ENCODE measurements around the gene MAPKAPK5.
"Not testable (repeated sequence)": the region's sequence is repeated elsewhere in the genome, so short reads cannot be mapped to it uniquely, and the experiment has no call there.

The MAPKAPK5 gene

GRCh38 chr12:111886662-111887545, 44.9 kb downstream of the MAPKAPK5 start:
- DNase-seq (ENCODE audit: low read depth) = no peak

- DNase-seq (ENCODE audit: low read depth) = no peak
Measured at GRCh38 chr12:111887926-111888745, 46.1 kb downstream of the MAPKAPK5 start.

DNA sequence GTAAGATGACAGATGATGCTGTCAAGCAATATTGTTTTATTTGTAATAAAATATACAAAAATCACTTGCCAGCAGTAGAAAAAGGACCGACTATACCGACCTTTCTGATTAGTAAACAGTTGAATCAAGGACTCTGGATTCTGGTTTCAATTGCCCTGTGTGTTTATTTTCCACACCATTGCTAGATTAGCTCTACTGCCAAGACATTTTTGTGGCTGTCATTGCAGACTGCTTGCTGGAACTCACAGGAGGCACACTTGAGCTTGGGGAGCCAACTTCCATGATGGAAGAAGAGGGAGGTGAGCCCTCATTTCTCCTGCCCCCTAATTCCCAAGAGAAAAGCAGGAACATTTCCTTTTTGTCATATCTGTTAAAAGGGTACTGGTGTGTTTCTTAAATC, 51.3 kb downstream of the MAPKAPK5 start:
- DNase-seq (ENCODE audit: low read depth) = no peak

- no peak for DNase-seq (ENCODE audit: low read depth)
Measured at GRCh38 chr12:111894556-111894955, 52.5 kb downstream of the MAPKAPK5 start.

DNA sequence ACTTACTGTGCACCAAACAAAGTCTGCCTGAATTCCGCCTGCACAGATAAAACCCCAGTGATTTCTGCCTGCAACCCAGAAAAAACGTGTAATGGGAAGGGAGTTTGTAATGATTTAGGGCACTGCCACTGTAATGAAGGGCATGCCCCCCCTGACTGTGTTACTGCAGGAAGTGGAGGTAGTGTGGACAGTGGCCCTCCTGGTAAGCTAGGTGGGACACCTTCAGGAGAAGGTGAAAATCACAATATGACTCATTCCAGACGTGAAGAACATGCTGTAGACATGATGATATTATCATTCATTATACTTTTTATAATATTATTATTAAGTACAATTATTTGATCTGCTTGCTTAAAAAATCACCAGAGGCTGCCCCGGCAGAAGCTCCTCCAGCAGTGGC, 59.2 kb downstream of the MAPKAPK5 start:
- DNase-seq (ENCODE audit: low read depth) = no peak

- no peak for DNase-seq (ENCODE audit: low read depth)
Measured at GRCh38 chr12:111904446-111904975, 62.5 kb downstream of the MAPKAPK5 start.

- DNase-seq (ENCODE audit: low read depth) = no peak
Measured at GRCh38 chr12:111905502-111905901, 63.5 kb downstream of the MAPKAPK5 start.

GRCh38 chr12:111907740-111908139, 65.7 kb downstream of the MAPKAPK5 start:
- no peak for DNase-seq (ENCODE audit: low read depth)

DNA sequence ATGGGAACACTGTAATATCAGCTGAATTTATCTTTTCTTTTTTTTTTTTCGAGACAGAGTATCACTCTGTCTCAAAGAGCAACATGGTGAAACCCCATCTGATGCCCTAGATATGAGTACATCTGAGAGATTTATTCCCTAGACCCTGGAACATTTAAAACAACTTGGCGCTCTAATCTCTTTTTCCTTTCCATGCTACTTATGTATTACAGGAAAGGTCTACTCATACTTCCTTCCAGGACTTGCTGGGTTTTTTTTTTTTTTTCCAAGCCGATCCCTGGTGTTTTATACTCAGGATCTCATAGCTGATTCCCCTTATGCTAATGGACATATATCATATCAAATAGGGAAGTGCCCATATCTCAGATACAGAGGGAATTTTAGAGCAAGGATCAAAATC, 83.1 kb downstream of the MAPKAPK5 start:
- DNase-seq (ENCODE audit: low read depth) = no peak

- DNase-seq (ENCODE audit: low read depth) = no peak
Measured at GRCh38 chr12:111926631-111927030, 84.6 kb downstream of the MAPKAPK5 start.

- no peak for DNase-seq (ENCODE audit: low read depth)
Measured at GRCh38 chr12:111927346-111927745, 85.3 kb downstream of the MAPKAPK5 start.

DNA sequence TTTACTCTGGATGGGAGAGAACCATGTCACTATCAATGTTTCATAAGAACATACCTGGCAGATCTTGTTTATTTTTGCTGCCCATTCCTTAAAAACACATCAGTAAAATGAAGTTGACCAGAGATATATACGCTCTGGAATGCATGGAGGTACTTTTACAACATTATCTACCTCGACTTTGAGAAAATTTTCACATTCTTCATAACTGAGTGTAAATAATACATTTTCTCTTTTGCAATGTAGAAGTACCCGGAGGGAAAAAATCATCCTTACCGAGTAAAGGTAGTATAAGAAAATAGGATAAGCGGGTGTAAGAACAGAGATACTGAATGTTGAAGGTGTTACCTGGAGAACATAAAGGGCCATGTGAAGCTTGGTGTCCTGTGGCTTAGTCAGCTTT, 90.2 kb downstream of the MAPKAPK5 start:
- DNase-seq (ENCODE audit: low read depth) = no peak

GRCh38 chr12:111936869-111937268, 94.8 kb downstream of the MAPKAPK5 start:
- DNase-seq (ENCODE audit: low read depth) = no peak

- peak; percentile 8 for DNase-seq (ENCODE audit: low read depth)
Measured at GRCh38 chr12:111937429-111937828, 95.4 kb downstream of the MAPKAPK5 start.

DNA sequence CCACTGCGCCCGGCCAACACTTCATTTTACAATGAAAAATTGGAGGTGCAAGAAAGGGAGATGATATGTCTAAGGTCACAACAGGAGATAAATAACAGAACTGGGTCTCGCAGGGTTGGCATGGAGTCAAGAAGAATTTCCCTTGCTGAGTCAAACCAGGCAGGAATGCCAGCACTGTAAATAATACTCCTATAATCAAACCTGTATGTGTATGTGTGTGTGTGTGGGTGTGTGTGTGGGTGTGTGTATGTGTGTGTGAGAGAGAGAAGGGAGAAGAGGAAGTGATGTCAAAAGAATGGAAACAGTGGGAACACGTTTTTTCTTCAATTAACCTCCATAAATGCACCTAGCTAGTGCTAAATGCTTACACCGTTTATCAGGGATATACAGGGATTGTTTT, 100.5 kb downstream of the MAPKAPK5 start:
- peak; percentile 32 for DNase-seq (ENCODE audit: low read depth)

DNA sequence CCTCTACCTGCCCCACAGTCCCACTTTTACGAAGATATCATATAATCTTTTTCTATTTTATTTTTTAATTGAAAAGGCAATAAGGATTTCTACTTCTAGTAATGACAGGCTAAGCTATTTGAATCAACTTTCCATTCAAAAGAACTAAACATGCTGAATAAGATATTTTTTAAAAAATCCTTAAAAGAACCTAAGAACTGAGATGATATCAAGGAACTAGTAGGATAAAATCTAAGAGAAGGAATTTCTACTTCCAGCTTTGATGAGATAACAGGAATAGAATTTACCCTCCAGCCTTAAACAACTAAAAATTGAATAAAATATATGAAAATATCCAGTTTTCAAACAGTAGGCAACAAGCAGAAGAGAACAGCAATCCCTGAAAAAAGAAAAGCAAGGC, 101.9 kb downstream of the MAPKAPK5 start:
- DNase-seq (ENCODE audit: low read depth) = no peak

DNA sequence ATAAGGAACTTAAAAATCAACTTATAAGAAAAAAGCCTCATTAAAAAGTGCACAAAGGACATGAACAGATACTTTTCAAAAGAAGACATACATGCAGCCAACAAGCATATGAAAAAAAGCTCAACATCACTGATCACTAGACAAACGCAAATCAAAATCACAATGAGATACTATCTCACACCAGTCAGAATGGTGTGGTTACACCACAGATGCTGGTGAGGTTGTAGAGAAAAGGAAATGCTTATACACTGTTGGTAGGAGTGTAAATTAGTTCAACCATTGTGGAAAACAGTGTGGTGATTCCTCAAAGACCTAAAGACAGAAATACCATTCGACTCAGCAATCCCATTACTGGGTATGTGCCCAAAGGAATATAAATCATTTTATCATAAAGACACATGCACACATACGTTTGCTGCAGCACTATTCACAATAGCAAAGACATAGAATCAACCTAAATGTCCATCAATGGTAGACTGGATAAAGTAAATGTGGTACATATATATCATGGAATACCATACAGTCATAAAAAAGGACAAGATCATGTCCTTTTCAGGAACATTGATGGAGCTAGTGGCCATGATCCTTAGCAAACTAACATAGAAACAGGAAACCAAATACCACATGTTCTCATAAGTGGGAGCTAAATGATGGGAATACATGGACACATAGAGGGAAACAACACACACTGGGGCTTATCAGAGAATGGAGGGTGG, 109.1 kb downstream of the MAPKAPK5 start:
- not testable (repeated sequence) for DNase-seq (ENCODE audit: low read depth)
